Skin epidermis (tissue), 12 donors: ENCODE measurements around the gene INPP4B.
"Not testable (repeated sequence)": the region's sequence is repeated elsewhere in the genome, so short reads cannot be mapped to it uniquely, and the experiment has no call there.

Source experiments
- H3K27ac ChIP-seq, 21 experiments: fragments of 200-600 bp; sonication (generic) in 11 of 21; one replicate each; pipeline ENCODE4 v1.5.0; 2020; ENCODE audit warnings: mild to moderate bottlenecking in 3 of 21, inconsistent platforms in 2 of 21, moderate library complexity in 2 of 21
- H3K4me3 ChIP-seq, 7 experiments: fragments of 200-600 bp; sonication (generic) in 2 of 7; one replicate each; pipeline ENCODE4 v1.5.0; 2020; ENCODE audit warnings: inconsistent platforms in 2 of 7, mild to moderate bottlenecking in 2 of 7, moderate library complexity in 1 of 7

The INPP4B gene

DNA sequence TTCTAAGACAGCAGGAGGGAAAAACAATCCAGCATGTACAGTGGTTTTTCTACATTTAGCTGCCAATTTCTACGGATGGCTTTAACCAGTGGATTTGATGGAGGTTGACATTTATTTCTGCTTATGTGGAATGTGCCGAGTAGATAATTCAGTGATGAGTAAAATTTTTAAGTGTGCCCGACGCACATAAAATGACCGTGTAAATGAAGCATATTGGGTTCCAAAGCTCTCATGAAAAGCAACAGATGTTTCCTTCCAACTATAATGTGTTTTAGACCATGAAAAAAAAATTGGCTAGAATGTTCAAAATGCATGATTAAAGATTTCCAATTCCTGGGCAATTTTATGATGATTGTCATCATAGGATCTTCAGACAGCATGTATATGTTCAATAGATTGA, 14.1 kb downstream of the INPP4B start:
- H3K4me3 ChIP-seq, result no peak overlapping the region

DNA sequence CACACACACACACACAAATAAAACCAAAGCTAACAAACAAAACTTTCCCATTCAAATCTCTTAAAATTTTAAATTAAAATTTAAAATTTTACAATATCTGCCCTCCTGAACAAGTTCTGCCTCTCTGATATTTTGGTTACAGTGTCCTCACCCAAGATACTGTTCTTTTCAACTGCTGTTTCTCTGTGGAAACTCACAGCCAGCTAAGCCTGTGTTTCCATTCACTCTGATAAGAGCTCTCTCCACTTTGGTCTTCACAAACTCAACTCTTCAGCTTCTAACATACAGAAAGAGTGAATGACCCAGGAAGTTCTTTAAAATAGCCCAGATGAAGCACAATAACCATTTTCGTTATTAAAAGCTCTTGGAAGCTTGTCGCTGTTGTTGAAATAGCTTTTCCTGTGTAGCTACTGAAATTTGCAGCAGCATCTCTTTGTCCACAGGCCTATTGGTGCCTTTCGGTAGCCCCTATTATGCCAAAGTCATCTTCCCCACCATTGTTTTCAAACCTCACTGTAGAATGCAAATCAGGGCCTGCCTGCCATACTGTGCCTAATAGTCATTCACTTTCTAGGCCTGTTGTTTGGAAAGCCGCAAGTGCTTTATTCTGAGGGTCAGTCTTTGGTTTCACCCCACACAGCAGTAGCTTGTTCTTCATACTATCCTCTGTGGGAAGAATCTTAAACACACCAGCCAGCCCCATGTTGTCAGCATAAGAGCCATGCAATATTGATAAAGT, 19.4 kb downstream of the INPP4B start:
- H3K27ac ChIP-seq, result no peak overlapping the region
- H3K4me3 ChIP-seq, result no peak overlapping the region

More for the DNA sequence above, 14.1 kb downstream of the INPP4B start:
- no peak overlapping the region for H3K27ac ChIP-seq

DNA sequence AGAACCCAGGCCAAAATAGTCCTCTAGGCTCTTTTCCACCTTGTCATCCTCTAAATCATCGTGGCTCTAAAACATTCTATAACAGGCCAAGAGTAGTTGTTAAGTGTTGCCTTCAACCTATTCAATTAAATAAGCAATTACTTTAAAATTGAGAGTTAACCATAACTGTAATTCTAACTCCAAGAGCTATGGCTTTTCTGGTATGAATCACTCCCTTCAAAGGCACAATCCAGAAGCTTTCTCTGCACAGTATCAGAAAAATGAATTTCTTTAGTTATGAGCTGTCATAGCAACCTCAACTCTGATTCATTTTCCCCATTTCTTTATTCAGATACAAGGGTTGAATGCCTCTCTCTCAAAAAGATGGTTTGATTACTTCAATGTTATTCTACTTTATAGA, 21.7 kb downstream of the INPP4B start:
- H3K27ac ChIP-seq, result no peak overlapping the region
- no peak overlapping the region for H3K4me3 ChIP-seq

DNA sequence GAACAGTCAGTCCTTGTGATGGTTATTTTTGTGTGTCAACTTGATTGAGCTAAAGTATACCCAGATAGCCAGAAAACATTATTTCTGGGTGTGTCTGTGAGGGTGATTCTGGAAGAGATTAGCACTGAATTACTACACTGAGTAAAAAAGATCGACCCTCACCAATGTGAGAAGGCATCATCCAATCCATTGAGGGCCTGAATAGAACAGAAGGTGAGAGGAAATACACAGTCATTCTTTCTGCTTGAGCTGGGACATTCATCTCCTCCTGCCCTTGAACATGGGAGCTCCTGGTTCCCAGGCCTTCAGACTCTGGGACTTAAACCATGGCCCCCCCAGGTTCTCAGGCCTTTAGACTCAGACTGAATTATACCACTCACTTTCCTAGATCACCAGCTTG, 22.3 kb downstream of the INPP4B start:
- Histone ChIP-seq H3K4me3 (no peak overlapping the region), H3K27ac (no peak overlapping the region)

DNA sequence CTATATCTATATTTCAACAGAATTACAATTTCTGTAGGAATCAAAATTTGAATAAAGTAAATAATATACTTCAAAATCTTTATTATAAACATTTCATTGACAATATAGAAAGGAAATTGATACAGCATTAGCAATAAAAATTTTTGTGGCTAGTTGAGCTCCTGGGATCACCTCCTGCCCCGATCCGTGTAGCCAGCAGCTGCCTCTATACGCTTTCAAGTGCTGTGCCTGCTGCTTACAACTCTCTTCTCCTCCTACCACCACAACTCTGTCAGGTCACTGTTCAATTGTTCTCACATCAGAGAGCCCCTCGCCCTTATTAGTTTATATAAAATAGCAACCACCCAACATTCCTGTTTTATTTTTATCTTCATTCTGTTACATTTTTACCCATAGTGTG, 27.6 kb downstream of the INPP4B start:
- Histone ChIP-seq H3K27ac (peak overlapping the region in 1 of 21 experiments; percentile 37), H3K4me3 (no peak overlapping the region)

DNA sequence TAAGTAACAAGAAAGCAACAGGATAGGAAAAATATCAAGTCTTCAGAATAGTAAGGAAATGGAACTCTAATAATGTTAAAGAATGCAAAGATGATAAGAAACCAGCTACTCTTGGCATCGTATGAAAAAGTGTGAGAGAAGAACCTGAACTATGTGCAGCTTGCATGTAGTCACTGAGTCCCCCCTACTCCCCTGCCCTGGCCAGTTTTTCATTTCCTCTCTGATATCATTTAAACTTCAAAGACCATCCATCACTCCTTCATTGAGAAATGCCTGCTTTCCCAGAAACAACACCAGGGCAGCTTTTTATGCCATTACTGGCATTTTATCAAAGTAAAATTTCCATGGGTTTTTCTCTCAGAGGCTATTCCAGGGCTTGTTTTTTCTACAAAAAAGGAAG, 28.1 kb downstream of the INPP4B start:
- Histone ChIP-seq H3K27ac (peak overlapping the region in 6 of 21 experiments; percentile 1 to 65 (median 19)), H3K4me3 (no peak overlapping the region)

DNA sequence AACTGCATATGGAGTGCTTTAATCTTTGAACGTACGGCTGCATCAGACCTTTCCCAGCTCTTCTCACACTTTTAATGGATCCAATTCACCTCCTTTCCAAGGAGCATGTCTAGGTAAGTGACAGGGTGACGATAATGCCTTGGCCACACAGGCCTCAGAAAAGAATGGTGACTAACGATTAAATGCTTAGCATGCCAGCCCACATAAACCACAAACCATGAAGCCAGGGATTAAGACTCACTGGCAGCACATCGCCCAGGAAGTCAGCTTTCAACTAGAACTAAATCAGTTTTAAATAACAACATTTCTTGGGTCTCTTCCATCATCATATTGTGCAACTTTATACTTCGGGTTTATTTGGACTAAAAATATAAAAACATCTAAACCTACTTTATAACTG, 28.7 kb downstream of the INPP4B start:
- Histone ChIP-seq H3K27ac (peak overlapping the region in 4 of 21 experiments; percentile 1 to 65 (median 32)), H3K4me3 (no peak overlapping the region)

DNA sequence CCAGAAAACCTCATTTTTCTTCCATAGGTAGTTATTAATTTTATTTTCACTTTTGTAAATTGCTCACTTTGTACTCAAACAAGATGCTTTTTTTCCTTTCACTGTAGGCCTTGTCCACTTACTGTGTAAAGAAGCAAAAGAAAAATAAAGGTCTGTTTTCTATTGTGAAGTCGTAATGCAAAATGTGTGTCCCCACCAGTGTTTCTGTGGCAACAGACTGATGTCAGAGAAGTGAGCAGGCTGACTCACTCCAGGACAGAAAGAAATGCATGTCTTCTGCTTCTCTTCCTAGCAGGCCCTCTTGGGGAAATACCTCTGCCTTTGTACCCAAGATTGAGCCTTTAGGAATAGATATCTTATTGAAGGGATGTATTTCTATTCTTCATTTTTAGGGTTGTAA, 30.3 kb downstream of the INPP4B start:
- Histone ChIP-seq H3K4me3 (no peak overlapping the region), H3K27ac (peak overlapping the region in 1 of 21 experiments; percentile 42)

DNA sequence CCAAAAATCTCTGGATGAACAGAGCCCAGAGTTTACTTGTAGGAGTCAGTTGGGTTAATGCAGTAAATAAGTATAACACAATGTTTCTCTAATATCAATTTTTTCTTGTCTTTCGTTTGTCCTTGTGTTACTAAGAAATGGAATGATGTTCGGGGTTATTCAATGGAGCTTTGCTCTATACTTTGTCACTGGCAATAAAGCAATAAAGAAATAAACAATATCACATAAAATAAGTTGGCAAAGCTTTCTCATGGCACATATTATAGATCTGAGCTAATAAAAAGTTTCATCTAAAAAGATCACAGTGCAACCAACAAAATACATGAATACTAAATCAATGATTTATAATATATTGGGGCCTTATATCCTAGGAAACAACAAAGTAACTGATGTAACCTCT, 32.7 kb downstream of the INPP4B start:
- Histone ChIP-seq H3K4me3 (no peak overlapping the region), H3K27ac (no peak overlapping the region)

DNA sequence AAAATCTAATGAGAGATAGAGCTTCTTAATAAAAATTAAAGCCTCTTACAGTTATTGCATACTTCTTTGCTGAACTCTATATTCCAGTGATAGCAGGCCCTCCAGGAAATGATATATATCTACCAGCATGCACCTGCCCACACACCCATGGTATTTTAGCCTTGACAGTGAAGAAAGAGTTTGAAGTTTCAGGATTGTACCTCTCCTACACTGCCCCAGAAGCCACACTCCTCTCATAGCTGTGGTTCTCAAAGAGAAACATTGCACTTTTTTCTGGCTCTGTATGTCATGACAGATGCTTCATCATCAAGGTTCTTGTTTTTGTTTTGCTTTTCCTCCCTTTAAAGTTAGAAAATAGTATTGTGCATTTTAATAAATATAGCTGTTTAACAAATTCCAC, 34.0 kb downstream of the INPP4B start:
- H3K4me3 ChIP-seq, result no peak overlapping the region
- no peak overlapping the region for H3K27ac ChIP-seq

DNA sequence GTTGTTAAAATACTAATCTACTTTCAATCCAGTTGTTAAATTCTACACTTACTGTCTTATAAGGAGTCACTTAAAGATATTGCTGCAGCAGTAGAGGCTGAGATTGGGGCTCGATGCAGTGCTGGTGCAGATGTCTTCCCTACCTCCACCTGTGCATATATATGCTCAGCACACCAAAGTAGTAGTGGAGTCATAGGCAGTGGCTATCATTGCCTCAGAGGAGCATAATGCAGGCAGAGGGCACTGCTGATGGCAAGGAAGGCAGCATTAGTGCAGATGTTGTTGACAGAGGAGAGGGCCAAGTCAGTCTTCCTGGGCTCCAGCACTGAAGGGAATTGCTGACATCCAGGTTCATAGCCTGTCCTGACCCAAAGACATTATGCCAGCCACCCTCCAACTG, 35.1 kb downstream of the INPP4B start:
- no peak overlapping the region for H3K4me3 ChIP-seq
- no peak overlapping the region for H3K27ac ChIP-seq

DNA sequence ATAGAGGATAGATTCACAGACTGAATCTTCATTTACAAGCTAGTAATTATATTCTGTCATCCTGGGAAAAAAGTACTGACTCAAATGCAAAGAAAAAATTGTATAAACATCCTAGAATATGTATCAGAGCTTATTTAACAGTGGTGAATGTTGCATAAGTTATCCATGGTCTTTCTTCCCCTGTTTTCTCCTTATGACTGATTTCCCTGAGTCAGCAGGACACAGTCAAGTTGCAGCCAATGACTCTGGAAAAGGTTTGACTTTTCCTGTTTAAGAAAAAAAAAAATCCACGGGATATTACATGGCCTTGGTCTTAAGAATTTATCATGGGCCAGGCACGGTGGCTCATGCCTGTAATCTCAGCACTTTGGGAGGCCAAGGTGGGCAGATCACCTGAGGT, 36.5 kb downstream of the INPP4B start:
- Histone ChIP-seq H3K4me3 (no peak overlapping the region), H3K27ac (no peak overlapping the region)

DNA sequence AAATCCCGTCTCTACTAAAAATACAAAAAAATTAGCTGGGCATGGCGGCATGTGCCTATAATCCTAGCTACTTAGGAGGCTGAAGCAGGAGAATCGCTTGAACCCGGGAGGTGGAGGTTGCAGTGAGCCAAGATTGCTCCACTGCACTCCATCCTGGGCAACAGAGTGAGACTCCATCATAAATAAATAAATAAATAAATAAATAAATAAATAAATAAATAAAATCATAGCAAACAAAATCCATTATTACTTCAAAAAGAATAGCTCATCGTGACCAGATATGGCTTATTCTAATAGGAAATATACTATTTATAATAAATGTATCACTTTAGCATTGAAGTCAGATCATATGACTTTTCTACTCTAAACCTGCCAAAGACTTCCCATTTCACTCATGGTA, 42.2 kb downstream of the INPP4B start:
- not testable (repeated sequence) for H3K4me3 ChIP-seq, H3K27ac ChIP-seq

DNA sequence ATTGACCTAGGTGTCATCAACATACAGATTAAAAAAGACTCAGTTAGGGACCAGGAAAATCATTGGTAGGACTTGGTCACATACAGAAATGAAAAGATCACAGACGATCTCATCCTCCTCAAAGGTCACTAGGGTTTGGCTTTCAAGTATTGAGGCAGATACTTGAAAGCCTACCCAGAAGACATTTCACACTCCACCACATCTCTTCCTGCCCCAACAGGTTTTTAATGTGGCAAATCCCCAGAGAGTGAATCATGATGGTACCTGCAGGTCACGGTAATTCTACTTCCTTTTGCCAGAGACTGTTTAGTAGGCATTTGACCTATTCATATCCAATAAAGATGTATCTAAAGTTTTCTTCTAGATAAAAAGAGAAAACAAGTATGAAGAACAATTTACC, 44.1 kb downstream of the INPP4B start:
- Histone ChIP-seq H3K4me3 (no peak overlapping the region), H3K27ac (no peak overlapping the region)

DNA sequence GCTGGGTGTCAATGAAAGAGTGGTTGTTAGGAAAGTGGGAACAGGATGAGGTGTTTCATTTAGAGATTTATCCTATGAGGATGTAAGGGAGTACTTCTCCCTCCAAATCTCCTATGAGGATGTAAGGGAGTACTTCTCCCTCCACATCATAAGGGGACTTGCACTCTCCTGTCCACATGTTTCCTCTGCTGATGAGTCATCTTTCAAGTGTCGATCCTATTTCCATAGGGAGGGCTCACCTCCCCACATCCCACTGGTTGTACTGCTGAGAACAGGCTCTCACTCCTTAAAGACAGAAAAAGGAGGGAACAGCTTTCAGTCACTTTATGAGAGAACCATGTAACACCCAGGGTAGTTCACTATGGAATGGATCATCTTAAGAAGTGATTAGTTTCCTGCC, 65.0 kb downstream of the INPP4B start:
- Histone ChIP-seq H3K4me3 (no peak overlapping the region), H3K27ac (no peak overlapping the region)

DNA sequence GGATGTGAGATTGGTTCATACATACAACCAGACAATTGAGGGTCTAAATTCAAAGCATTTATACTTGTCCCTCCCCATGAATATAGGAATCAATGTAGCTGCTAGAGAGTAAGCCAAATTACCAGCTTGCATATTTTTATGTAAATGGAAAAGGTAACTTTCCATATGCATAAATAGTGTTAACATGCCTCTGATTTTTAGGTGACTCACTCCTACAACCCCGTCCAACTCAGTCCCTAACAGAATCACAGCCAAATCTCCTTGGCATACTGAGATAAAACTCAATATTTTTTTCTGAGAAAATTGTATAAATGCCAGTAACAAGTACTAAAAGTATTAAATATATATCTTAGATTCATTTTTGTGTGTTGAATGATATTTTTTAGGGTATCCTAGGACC, 67.2 kb downstream of the INPP4B start:
- Histone ChIP-seq H3K4me3 (no peak overlapping the region), H3K27ac (peak overlapping the region in 1 of 21 experiments; percentile 1)

DNA sequence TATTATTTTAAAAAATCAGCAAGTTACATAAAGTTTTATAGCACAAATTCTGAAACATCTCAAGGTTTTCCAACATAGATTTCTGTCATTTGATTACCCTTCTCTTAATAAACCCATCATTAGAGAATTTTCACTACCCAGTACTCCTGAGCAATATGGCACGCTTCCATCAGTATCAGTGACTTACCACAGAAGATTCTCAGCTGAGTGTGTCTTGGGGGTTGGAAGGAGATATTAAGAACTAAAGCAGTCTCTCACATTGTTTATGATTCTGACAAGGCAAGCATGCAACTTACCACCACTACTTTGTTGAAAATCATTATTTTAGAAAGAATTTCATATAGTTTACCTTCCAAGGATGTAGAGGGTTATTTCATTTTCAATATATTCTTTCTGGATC, 67.7 kb downstream of the INPP4B start:
- H3K4me3 ChIP-seq, result no peak overlapping the region
- peak overlapping the region in 2 of 21 experiments; percentile 1 to 4 for H3K27ac ChIP-seq

DNA sequence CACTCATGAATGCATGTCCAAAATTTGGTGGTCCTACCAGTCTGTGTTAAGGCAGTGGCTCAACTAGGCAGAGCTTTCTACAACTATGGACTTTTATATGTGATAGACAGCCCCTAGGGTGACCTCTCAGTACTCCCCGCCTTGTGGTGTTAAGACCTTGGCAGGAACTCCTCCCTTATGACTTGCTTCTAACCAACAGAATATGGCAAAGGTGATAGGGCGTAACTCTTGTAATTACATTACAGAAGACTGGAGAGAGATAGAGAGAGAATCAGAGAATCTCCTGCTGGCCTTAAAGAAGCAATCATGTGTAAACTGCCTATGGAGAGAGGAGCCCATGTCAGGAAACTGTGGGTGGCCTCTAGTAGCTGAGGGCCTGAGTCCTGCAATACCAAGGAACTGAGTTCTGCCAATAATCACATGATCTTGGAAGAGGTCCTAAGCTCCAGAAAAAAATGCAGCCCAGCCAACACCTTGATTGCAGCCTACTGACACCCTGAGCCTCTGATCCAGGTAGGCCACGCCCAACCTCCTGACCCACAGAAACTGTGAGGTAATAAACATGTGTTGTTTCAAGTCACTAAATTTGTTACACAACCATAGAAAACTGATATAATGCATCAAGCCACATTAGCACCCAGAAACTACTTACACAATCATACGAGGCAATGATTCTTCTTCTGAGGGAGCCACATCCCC, 68.9 kb downstream of the INPP4B start:
- Histone ChIP-seq H3K4me3 (no peak overlapping the region), H3K27ac (peak overlapping the region in 4 of 21 experiments; percentile 4 to 49 (median 28))

DNA sequence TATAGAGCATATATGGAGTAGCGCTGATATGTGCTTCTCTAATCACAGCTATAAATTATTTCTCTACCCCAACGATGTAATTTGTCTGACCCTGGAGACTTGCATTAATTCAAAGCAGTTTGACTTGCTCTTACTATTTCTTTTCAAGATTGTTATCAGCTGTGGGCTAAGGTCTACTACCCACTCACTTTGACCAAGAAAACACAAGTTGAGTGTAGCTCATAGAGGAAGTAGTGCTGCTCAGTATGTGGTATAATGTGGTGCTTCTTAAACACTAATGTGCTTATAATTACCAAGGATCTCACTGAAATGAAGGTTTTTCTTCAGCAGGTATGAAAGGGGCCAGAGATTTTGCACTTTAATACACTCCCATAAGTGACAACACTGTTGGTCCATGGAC, 70.1 kb downstream of the INPP4B start:
- Histone ChIP-seq H3K4me3 (no peak overlapping the region), H3K27ac (no peak overlapping the region)

DNA sequence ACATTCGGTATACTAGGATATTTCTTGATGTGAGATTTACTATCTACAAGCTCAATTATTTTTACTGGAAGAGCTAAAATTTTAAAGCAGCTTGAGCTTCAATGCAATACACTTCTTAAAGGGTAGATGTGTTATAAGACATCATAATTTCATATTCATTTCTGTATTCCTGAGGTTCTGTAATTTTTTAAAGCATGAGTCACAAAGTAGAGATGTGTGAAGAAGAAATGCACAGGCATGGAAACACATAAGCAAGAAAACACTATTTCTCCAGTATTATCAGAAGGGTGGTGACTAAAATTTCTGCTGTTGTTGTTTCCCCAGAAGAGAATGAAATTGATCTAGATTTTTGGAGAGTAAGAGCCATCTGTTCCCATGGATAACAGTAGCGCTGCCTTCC, 72.6 kb downstream of the INPP4B start:
- no peak overlapping the region for H3K27ac ChIP-seq
- no peak overlapping the region for H3K4me3 ChIP-seq

DNA sequence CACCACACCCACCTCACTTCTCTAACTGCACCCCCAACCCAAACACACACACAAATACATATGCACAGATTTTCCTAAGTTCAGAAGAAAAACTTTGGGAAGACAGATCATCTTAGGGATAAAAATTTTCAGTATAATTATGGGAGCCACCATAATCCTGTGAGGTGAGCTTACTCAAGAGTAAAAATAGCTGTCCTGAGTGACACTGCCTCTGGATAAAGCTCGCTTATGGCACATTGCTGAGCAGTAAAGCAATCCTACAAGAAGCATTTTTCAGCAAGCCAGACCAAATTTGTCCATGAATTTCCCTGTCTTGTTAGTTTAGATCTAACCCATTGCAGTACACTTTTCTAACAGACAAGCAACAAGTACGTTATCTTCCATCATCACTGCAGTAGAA, 83.8 kb downstream of the INPP4B start:
- no peak overlapping the region for H3K27ac ChIP-seq

More for the DNA sequence above, 83.8 kb downstream of the INPP4B start:
- H3K4me3 ChIP-seq, result no peak overlapping the region
